Measurements from ENCODE around the gene DNAH17.

Gene DNAH17

DNA sequence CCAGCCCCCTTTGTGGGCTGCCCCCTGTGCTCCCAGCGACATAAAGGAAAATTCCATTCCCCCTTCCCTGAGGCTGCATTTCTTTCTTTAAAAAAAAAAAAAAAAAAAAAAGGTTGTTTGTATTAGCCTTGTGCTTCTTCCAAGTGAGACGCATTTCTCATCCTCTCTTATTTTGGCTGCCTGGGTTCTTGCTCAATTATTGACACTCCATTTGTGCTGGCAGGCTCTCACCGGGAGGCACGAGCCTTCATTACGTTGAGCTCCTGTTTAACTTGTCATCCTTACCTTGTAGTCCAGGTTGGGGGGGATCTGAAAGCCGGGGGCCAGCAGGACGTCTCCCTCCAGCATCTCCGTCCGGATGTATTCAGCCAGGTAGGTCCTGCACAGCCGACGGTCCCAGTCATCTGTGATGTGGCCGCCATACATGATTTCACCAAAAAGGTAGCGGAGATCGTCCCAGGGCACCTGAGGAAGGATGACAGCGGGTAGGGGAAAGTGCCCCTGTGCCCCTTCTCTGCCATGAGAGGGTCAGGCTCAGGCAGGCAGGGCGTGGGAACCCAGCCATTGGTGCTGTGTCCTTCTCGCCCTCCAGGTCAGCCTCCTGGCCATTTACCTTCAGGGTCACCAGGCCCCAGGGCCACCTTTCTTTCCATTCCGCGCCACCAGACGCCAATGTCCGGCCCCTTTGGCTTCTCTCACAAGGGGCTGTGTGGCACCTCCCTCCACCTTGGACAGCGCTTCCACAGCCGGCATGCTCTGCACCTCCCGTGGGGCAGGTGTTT, 148.2 kb downstream of the DNAH17 start:
- no CpG with 5 or more reads among the region's 24 CpGs for WGBS (ENCODE audit: insufficient coverage, insufficient read length)
- Histone ChIP-seq H3K4me1 (ENCODE audit: control insufficient read depth, insufficient read depth, low read length) (no peaks in the 10 kb centered on the region; the same call in 1 of the 2 replicates), H3K9me3 (ENCODE audit: control insufficient read depth, insufficient read depth, low read length) (no peaks in the 10 kb centered on the region), H3K27ac (ENCODE audit: low read length) (no peak overlapping the region), H3K27me3 (ENCODE audit: control insufficient read depth, insufficient read depth, low read length) (no peaks in the 10 kb centered on the region), H3K4me3 (ENCODE audit: low read length) (no peak overlapping the region), H3K36me3 (ENCODE audit: control insufficient read depth, insufficient read depth, low read length) (peaks cover 11% of the 10 kb centered on the region)
- no peak for DNase-seq (ENCODE audit: low read depth, low spot score)

DNA sequence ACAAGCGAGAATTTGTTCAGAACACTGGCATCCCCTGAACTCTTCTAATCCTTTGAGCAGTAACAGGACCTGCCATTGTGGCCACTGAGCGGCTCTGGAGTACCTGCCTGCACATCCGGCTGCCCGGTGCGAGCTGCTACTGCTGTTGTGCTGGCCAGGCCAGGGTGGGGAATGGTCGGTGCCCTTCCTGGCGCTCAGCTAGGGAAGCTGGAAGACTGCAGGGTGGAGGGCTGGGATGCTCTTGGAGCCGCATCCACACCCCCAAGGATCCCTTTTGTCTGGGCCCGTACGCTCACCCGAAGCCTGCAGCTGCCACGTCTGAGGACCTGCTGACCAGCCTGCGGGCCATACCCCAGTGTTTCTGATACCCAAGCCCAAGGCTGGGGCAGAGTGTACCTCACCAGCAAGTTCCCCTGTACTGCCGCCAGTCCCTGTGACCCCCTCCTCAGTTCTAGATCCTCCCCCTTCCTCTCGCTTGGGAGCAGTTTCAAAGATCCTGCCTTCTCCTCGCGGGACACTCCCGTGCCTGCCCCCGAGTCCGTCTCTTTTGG, 149.1 kb downstream of the DNAH17 start:
- DNase-seq (ENCODE audit: low read depth, low spot score), result no peak
- H3K27me3 ChIP-seq (ENCODE audit: control insufficient read depth, insufficient read depth, low read length), result no peaks in the 10 kb centered on the region
- H3K27ac ChIP-seq (ENCODE audit: low read length), result no peak overlapping the region
- no CpG with 5 or more reads among the region's 20 CpGs for WGBS (ENCODE audit: insufficient coverage, insufficient read length)
- H3K4me1 ChIP-seq (ENCODE audit: control insufficient read depth, insufficient read depth, low read length), result no peaks in the 10 kb centered on the region
- no peaks in the 10 kb centered on the region for H3K9me3 ChIP-seq (ENCODE audit: control insufficient read depth, insufficient read depth, low read length)
- peaks cover 15% of the 10 kb centered on the region for H3K36me3 ChIP-seq (ENCODE audit: control insufficient read depth, insufficient read depth, low read length)
- H3K4me3 ChIP-seq (ENCODE audit: low read length), result no peak overlapping the region

DNA sequence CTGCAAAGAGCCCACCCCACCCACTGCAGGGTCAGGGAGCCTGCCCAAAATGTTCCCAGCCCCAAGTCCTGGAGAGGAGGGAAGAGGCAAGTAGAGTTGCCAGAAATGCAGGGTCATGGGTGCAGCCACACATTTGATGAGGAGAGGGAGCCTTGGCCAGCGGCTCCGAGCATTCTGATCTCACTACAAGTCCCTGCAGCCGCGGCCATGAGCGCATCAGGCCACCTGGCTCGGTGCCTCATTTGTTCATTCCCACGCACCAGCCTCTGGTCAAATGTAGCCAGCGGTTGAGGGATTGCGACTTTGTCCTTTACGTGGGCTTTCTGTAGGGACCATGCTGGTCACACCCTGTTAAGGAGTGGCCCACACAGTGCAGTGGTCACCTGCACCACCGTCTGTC, 150.1 kb downstream of the DNAH17 start:
- Histone ChIP-seq H3K27me3 (ENCODE audit: control insufficient read depth, insufficient read depth, low read length) (no peaks in the 10 kb centered on the region), H3K4me3 (ENCODE audit: low read length) (no peak overlapping the region), H3K36me3 (ENCODE audit: control insufficient read depth, insufficient read depth, low read length) (peaks cover 15% of the 10 kb centered on the region), H3K9me3 (ENCODE audit: control insufficient read depth, insufficient read depth, low read length) (no peaks in the 10 kb centered on the region), H3K4me1 (ENCODE audit: control insufficient read depth, insufficient read depth, low read length) (no peaks in the 10 kb centered on the region), H3K27ac (ENCODE audit: low read length) (no peak overlapping the region)
- WGBS (ENCODE audit: insufficient coverage, insufficient read length), result no CpG with 5 or more reads among the region's 11 CpGs
- no peak for DNase-seq (ENCODE audit: low read depth, low spot score)

DNA sequence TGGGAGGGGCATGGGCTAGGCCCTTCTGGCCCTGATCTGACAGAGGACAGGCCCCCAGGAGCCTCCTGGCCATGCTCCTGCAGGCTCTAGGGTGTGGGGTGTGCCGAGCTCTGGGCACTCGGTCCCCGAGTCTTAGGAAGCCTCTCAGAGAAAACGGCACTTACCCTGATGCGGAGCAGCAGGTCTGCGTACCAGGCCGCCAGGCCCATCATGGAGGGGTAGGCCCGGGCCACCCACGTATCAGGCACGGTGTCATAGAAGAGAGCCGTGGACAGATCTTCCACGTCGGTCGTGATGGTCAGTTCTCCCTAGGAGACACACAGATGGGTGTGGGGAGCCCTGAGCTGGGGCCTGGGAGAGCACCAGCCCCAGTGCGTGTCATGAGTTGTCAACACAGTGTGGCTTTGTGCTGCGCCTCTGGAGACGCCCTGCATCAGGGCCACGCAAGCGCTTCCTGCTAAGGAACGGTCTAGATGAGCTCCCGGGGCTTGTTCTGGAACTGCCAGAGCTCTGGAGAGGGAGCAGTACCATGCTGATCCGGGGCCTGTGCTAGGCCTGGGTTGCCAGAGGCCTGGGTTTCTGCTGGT, 150.8 kb downstream of the DNAH17 start:
- Histone ChIP-seq H3K4me1 (ENCODE audit: control insufficient read depth, insufficient read depth, low read length) (no peaks in the 10 kb centered on the region), H3K36me3 (ENCODE audit: control insufficient read depth, insufficient read depth, low read length) (peaks cover 15% of the 10 kb centered on the region), H3K27ac (ENCODE audit: low read length) (no peak overlapping the region), H3K9me3 (ENCODE audit: control insufficient read depth, insufficient read depth, low read length) (no peaks in the 10 kb centered on the region), H3K27me3 (ENCODE audit: control insufficient read depth, insufficient read depth, low read length) (no peaks in the 10 kb centered on the region), H3K4me3 (ENCODE audit: low read length) (no peak overlapping the region)
- DNase-seq (ENCODE audit: low read depth, low spot score), result no peak
- WGBS (ENCODE audit: insufficient coverage, insufficient read length), result no CpG with 5 or more reads among the region's 22 CpGs

DNA sequence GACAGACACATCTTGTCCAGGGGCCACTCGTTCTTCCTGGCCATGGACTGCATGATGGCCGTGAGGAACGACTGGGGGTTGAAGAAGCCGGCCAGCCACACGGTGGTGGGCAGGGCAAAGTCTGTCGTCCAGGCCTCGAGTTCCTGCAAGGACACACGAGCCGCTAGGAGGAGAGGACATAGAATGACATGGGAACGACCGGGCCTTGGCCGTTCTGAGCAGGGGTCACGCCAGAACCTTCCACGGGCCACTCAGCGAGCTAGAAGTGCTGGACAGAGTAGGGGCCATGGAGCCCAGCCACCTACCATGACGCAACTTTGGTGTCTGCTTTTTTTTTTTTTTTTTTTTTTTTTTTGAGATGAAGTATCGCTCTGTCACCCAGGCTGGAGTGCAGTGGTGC, 151.8 kb downstream of the DNAH17 start:
- Histone ChIP-seq H3K4me3 (ENCODE audit: low read length) (no peak overlapping the region), H3K36me3 (ENCODE audit: control insufficient read depth, insufficient read depth, low read length) (peaks cover 15% of the 10 kb centered on the region)
- no CpG with 5 or more reads among the region's 17 CpGs for whole genome bisulfite sequencing (ENCODE audit: insufficient coverage, insufficient read length)

DNA sequence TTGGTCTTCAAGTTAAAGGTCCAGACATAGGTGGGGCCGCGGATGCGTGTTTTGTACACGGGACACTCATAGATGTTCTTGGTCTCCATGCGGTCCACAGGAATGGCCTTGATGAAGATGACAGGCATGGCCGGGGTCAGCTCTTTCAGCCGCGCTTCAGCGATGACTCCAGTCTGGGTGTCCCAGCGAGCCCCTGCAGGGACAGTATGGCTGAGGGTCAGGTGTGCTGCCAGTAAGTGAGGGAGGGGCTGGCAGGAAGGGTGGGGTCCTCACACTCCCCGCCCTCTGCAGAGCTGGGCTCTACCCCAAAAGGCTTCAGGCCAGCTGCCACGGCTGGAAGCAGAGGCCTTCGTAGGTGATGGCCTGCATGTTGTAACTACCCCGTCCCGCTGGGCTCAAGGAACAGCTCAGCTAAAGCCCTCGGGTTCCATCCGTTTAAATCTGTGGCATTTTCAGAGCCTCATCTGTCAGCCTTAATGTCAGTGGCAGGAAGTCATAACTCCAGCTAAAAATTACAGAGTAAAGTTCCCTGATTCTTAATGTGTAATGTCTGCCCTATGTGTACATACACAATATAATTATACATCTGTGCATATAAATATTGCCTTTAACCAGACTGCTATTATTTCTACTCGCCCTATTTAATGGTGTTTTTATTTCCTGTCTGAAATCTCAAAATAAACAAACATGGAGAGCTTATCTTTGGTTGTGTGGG, 153.1 kb downstream of the DNAH17 start:
- DNase-seq (ENCODE audit: low read depth, low spot score), result no peak
- Histone ChIP-seq H3K4me3 (ENCODE audit: low read length) (no peak overlapping the region), H3K36me3 (ENCODE audit: control insufficient read depth, insufficient read depth, low read length) (peaks cover 24% of the 10 kb centered on the region), H3K27ac (ENCODE audit: low read length) (no peak overlapping the region), H3K4me1 (ENCODE audit: control insufficient read depth, insufficient read depth, low read length) (no peaks in the 10 kb centered on the region), H3K9me3 (ENCODE audit: control insufficient read depth, insufficient read depth, low read length) (no peaks in the 10 kb centered on the region), H3K27me3 (ENCODE audit: control insufficient read depth, insufficient read depth, low read length) (no peaks in the 10 kb centered on the region)
- WGBS (ENCODE audit: insufficient coverage, insufficient read length), result no CpG with 5 or more reads among the region's 18 CpGs

More for the DNA sequence above, 151.8 kb downstream of the DNAH17 start:
- Histone ChIP-seq H3K4me1 (ENCODE audit: control insufficient read depth, insufficient read depth, low read length) (no peaks in the 10 kb centered on the region), H3K27me3 (ENCODE audit: control insufficient read depth, insufficient read depth, low read length) (no peaks in the 10 kb centered on the region), H3K27ac (ENCODE audit: low read length) (no peak overlapping the region), H3K9me3 (ENCODE audit: control insufficient read depth, insufficient read depth, low read length) (no peaks in the 10 kb centered on the region)
- no peak for DNase-seq (ENCODE audit: low read depth, low spot score)

DNA sequence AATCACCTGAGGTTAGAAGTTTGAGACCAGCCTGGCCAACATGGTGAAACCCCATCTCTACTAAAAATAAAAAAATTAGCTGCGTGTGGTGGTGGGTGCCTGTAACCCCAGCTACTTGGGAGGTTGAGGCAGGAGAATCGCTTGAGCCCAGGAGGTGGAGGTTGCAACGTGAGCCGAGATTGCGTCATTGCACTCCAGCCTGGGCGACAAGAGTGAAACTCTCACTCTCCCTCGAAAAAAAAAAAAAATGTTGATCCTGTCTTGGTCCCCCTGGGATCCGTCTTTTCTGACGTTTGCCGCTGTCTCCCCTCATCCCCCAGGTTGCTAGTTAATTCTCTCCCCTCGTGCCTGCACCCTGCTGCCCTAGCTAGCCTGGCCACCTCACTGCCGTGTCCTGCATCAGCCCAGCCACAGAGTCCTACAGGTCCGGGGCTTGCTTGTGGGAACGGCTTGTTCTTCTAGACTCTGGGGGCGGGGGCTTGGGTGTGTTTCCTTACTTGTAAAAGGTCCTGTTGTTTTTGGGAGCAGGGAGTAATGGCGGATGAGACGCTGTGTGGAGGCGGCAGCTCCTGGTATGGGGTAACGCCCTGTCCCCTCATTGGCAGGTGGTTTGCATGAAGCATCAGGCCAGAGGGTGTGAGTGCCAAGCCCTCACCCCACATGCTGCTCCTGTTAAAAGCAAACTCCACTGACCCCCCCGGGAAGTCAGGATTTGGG, 154.2 kb downstream of the DNAH17 start:
- Histone ChIP-seq H3K36me3 (ENCODE audit: control insufficient read depth, insufficient read depth, low read length) (peaks cover 26% of the 10 kb centered on the region), H3K4me3 (ENCODE audit: low read length) (no peak overlapping the region), H3K27ac (ENCODE audit: low read length) (no peak overlapping the region)

DNA sequence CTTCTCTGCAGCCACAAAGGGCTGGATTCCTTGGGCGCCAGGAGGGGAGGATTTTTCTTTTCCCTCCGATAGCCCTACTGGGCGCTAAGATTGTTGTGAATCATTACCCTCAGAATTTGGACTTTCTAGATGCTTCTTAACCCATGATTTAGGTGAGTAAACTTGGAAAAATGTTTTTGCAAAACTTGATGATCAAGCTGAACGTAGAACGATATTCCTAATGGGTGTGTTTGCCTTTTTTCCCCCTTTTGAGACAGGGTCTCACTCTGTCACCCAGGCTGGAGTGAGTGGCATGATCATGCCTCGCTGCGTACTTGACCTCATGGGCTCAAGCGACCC, 155.0 kb downstream of the DNAH17 start:
- no CpG with 5 or more reads among the region's 8 CpGs for WGBS (ENCODE audit: insufficient coverage, insufficient read length)
- Histone ChIP-seq H3K4me1 (ENCODE audit: control insufficient read depth, insufficient read depth, low read length) (no peaks in the 10 kb centered on the region), H3K36me3 (ENCODE audit: control insufficient read depth, insufficient read depth, low read length) (peaks cover 26% of the 10 kb centered on the region), H3K27ac (ENCODE audit: low read length) (no peak overlapping the region), H3K4me3 (ENCODE audit: low read length) (no peak overlapping the region), H3K27me3 (ENCODE audit: control insufficient read depth, insufficient read depth, low read length) (no peaks in the 10 kb centered on the region), H3K9me3 (ENCODE audit: control insufficient read depth, insufficient read depth, low read length) (no peaks in the 10 kb centered on the region)
- no peak for DNase-seq (ENCODE audit: low read depth, low spot score)

More for the DNA sequence above, 154.2 kb downstream of the DNAH17 start:
- Histone ChIP-seq H3K9me3 (ENCODE audit: control insufficient read depth, insufficient read depth, low read length) (no peaks in the 10 kb centered on the region), H3K27me3 (ENCODE audit: control insufficient read depth, insufficient read depth, low read length) (no peaks in the 10 kb centered on the region), H3K4me1 (ENCODE audit: control insufficient read depth, insufficient read depth, low read length) (no peaks in the 10 kb centered on the region)
- no CpG with 5 or more reads among the region's 20 CpGs for WGBS (ENCODE audit: insufficient coverage, insufficient read length)
- DNase-seq (ENCODE audit: low read depth, low spot score), result no peak

DNA sequence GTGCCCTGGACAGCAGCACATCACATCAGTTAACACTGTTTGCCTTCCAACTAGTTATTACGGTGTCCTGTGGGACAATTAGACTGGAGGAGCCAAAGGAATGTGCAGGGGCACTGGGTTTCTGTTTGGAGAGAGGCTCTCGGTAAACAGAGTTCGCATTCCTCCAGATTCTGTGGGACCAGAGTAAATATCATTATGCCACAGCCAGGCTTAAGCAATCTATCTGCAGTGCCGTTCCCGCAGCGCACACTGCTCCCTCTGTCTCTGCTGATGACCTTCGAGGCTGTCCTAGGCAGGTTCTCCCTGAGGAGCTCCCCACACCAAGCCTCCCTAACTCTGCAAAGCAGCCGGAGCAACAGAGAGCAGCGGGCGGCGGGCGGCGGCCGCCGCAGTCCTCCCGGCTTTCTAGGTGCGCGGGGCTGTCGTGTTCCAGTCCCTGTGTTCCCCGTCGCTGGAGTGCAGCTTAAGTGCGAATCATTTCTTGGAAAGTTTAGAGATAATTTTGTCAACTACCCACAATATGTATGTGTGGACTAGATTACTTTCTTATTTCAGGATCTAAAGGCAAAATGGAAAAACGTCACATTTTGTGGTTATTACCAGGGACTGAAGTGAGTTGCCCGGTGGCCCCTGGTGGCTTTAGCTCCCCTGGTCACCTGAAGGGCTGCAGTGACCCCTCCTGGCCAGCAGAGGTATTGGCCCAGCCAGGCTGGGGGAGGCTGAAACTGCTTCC, 155.5 kb downstream of the DNAH17 start:
- Histone ChIP-seq H3K9me3 (ENCODE audit: control insufficient read depth, insufficient read depth, low read length) (no peaks in the 10 kb centered on the region), H3K4me3 (ENCODE audit: low read length) (no peak overlapping the region), H3K27ac (ENCODE audit: low read length) (no peak overlapping the region), H3K27me3 (ENCODE audit: control insufficient read depth, insufficient read depth, low read length) (no peaks in the 10 kb centered on the region), H3K36me3 (ENCODE audit: control insufficient read depth, insufficient read depth, low read length) (peaks cover 23% of the 10 kb centered on the region), H3K4me1 (ENCODE audit: control insufficient read depth, insufficient read depth, low read length) (no peaks in the 10 kb centered on the region)
- DNase-seq (ENCODE audit: low read depth, low spot score), result peak; percentile 61
- WGBS (ENCODE audit: insufficient coverage, insufficient read length), result no CpG with 5 or more reads among the region's 24 CpGs

All from iPS DF 6.9 (cell line).